Gastroesophageal sphincter (tissue), 3 donors: Measurements from ENCODE around the gene FBLIM1.

Experiments
- CTCF ChIP-seq, 4 experiments: fragments of 200-600 bp in 2 of 4; fragments of 450-650 bp in 2 of 4; sonication (generic) in 1 of 4; IDR thresholded peaks; one replicate each; pipeline ENCODE4 v1.5.1; 2017 to 2019; ENCODE audit warnings: antibody characterized with exemption in 4 of 4, mild to moderate bottlenecking in 2 of 4, moderate library complexity in 2 of 4
- EP300 ChIP-seq: sonication (generic); formaldehyde crosslinking; IDR thresholded peaks from one replicate; pipeline ENCODE4 v1.6.1; 2017; ENCODE audit warnings: antibody characterized with exemption, mild to moderate bottlenecking
- POLR2A ChIP-seq, 2 donors: fragments of 450-650 bp; IDR thresholded peaks; one replicate each; pipeline ENCODE4 v1.6.1; 2017; ENCODE audit warnings: antibody characterized with exemption in 2 of 2, mild to moderate bottlenecking in 2 of 2, moderate library complexity in 1 of 2
- POLR2AphosphoS5 ChIP-seq: sonication (generic); formaldehyde crosslinking; IDR thresholded peaks from one replicate; pipeline ENCODE4 v1.6.1; 2017; ENCODE audit warnings: antibody characterized with exemption

- TF ChIP-seq POLR2A (IDR thresholded peaks at IDR 0.05), result peak; percentile 64 to 80
- peak in 2 of 4 experiments; percentile 7 to 15 for TF ChIP-seq CTCF (IDR thresholded peaks at IDR 0.05)
- TF ChIP-seq POLR2AphosphoS5, result peak; percentile 76
- TF ChIP-seq EP300, result no peak
Observed at GRCh38 chr1:15834406-15835204, 76.0 kb downstream of the FBLIM1 start.
